Femur (tissue), 1 donor: ENCODE data around the gene CNGA2.
"Not testable (repeated sequence)": the region's sequence is repeated elsewhere in the genome, so short reads cannot be mapped to it uniquely, and the experiment has no call there.

Experiments
- DNase-seq: peaks from one replicate; pipeline ENCODE4 v3.0.0-alpha.2; 2017

Gene CNGA2

DNA sequence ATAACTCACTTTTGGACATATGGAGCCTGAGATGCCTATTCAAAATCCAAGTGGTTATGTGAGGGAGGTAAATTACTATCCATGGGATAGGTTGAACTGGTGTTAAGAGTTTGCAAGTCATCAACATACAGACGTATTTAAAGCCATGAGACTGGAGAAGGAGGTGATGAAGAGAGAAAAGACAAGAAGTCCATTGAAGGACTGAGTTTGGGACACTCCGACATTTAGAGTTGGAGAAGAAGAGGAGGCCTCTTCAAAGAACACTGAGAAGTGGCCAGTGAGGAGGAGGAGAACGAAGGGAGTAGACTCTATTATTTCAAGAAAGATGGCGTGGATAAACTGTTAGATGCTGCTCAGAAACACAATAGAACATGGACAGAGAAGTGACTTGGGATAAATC lies at the start of gene CNGA2:
Gene CNGA2 (plus strand): TSS at position 301 of the 400 bp plus-strand sequence. CDS start 3,738 bp downstream, outside the sequence.
- DNase-seq, result no peak

DNA sequence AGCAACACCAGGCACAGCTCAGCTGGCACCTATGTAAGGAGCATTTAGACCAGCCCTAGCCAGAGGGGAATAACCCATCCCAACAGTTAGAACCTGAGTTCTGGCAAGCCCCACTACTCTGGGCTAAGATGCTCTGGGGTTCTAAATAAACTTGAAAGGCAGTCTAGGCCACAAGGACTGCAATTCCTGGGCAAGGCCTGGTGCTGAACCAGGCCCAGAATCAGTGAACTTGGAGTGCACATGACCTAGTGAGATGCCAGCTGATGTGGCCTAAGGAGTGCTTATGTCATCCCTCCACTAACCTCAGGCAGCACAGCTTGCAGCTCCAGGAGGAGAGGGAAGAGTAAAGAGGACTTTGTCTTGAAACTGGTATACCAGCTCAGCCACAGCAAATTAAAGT lies 46.9 kb upstream of the CNGA2 start:
- no peak for DNase-seq

DNA sequence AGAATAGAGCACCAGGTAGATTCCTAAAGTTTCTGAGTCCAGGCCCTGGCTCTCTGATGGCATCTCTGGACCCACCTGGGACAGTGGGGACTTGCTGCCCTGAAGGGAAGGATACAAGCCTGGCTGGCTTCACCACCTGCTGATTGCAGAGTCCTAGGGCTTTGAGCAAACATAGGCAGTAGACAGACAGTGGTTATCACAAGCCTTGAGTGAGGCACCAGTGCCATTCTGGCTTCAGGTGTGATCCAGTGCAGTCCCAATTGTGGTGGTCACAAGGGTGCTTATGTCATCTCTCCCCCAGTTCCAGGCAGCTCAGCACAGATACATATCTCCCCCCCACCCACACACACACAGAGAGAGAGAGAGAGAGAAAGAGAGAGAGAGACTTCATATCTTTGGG lies 45.9 kb upstream of the CNGA2 start:
- DNase-seq, result no peak

DNA sequence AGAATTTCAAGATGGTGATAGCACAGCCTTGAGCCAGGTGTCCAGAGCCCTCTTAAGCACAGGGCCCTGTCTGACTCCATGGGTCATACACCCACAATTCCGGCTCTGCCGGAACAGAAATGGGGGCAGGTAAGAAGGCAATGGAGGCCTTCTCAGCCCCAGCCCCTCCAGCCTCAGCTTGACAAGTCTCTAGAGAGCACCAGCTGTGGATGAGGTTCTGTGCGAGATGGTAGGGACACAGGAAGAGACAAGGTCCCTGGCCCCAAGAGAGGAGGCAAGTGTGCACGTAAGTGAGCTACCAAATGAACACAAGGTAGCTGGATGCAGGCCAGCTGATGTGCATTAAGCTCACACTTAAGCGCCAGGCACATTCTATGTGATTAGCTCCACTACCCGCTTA lies 41.7 kb upstream of the CNGA2 start:
- DNase-seq, result no peak

DNA sequence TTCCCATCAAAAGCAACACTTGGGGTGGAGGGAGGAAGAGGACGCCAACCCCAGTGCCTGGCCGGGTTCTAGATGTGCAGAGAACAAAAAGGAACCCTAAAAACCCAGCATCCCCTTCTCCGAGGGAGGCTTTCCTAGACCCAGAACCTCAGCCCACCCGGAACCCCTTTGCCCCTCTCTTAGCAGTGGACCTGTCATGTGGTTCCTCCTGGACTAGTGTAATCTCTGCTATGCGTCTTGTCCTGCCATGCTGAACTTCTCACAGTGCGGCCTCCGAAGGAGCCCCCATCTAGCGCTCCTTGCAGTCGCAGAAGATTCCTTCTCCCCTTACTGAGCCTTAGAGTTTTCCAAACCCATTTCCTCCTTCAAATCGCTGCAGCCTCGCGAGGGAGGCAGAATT lies 40.4 kb upstream of the CNGA2 start:
- DNase-seq, result no peak

DNA sequence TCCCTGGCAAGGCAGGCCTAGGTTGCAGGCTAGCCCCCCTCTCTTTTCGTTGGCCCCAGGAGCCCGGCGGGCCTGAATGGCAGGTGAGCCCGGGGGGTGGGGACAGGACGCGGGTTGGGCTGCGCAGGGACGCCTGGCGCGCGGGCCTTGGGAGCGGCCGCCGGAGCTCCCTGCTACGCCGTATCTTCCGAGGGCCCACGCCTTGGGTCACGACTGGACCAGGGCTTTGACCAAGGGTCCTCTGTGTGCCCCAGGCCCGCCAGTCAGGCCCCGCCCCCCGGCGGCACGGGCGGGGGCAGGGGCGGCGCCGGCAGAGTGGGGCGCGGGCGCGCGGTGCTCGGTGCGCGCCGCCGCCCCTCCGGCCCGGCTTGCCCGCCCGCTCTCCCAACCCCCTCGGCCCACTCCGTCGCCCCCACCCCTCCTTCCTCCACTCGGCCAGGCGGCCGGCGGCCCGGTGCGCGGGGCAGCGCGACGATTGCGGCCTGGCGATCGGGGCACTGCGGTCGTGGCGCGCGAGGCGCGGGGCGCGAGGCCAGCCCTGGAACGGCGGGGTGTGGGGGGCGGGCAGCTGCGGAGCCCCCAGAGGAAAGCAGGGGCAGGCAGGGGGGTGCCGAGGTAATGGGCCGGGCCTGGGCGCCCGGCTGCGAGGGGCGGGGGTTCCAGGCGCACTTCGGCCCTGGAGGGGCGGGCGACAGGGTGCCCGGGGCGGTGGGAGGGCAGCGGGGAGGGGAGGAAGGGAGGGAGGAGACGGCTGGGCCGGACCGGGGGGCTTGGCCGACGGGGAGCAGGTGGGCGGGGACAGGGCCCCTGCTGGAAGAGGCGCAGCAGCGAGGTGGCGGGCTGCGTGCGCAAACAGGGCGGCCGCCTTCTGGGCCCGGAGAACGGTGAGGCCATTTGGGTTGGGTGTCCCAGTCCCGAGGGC lies 39.6 kb upstream of the CNGA2 start, which contains the start of gene PRRG3:
Gene PRRG3 (plus strand): TSS at position 798 of the 922 bp plus-strand sequence. CDS start 3,357 bp downstream, outside the sequence.
- DNase-seq, result peak; percentile 74

DNA sequence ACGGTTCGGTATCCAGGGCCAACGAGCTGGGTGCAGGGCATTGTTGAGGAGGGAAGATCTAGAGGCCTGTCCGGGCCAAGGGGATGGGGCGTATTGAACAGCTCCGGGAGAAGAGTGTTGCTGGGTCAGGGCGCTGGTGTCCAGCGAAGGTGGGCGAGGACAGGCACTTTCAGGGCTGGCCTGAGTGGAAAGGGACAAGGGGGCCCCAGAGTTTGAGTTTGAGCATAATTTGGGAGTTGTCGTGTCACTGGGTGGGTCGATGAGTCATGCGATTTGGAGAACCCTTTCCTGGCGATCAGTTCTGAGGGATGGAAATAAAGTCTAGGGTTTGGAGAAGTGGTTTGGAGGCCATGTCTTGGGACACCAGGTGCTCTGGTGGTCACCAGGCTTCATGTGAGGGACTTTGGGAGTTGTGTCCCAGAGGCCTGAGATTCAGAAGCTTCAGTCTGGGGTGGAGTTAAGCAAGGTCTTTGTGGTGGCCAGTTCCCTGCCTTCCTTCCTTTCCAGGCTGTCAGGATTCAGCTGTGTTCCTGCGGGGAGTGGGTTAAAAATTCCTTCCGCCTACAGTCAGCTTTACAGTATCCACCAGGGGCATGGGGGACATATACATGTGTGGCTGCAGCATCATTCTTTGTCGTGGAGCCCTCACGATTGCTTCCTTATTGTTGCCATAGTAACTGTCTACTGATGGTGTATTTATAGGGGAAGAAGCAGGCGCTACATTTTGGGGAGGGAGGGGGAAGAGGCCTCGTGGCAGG lies 38.8 kb upstream of the CNGA2 start:
- DNase-seq, result peak; percentile 39

DNA sequence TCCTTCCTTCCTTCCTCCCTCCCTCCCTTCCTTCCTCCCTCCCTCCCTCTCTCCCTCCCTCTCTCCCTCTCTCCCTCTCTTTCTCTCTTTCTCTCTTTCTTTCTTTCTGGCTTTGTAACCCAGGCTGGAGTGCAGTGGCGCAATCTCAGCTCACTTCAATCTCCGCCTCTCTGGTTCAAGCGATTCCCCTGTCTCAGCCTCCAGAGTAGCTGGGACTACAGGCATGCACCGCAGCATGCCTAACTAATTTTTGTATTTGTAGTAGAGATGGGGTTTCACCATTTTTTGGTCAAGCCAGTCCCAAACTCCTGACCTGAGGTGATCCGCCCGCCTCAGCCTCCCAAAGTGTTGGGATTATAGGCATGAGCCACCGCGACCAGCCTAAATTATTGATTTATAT lies 37.5 kb upstream of the CNGA2 start:
- DNase-seq, result not testable (repeated sequence)

DNA sequence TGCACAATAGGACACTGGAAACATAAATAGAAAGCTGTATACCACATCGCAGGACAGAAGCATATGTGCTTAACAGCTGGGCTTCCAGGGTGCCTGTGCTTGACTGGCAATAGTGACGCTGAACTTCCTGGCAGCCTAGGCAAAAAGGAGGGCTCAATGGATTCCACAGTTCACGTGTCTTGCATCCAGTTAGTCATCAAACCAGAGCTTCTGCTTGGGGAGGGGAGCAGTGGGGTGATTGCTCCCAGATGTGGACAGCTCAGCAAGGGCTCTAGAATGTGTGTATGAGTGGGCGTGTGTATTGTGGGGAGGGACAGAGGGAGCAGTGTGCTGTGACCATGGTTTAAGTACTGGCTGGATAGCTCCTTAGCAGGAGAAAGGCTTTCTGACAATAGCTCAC lies 37.0 kb upstream of the CNGA2 start:
- peak; percentile 87 for DNase-seq

DNA sequence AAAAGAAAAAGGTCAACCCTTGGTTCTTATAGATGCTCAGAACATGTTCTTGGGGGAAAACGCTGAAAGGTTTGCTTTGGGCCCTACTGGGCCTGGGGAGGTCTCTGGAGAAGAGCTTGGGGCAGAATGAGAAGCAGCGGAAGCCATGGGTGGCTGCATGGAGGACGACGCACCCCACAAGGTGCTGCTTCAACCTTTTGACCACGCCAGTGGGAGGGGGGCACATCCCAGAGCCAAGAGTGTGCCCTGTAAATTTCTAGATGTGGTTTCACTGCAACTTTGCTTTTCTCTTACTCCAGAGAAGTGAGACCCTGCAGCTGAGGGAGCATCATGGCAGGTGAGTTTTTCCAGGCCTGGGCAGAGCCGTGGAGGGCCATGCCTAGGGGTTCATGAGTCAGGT lies 36.1 kb upstream of the CNGA2 start:
- DNase-seq, result no peak

DNA sequence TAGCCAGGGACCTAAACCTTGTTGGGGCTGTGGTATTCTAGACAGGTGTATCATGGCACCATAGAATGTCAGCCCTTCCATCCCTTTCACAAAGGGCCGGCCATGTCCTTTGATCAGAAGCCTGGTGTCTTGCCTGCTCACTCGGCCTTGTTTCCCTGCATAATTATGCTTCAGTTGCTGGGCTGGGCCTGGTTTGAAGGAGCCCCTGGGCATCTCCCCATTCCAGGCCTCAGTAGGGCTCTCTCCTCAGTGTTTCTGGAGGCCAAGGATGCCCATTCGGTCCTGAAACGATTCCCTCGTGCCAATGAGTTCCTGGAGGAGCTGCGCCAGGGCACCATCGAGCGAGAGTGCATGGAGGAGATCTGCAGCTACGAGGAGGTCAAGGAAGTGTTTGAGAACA lies 34.8 kb upstream of the CNGA2 start:
- DNase-seq, result no peak

DNA sequence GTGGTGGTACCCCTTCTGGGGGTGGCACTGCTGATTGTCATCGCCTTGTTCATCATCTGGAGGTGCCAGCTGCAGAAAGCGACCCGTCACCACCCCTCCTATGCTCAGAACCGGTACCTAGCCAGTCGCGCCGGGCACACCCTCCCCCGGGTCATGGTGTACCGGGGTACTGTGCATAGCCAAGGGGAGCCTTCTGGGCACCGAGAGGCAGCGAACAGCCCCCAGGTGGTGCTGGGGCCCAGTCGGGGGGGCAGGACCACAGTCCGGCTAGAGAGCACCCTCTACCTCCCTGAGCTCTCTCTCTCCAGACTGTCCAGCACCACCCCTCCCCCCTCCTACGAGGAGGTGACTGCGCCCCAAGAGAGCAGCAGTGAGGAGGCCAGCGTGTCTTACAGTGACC lies 34.0 kb upstream of the CNGA2 start:
- DNase-seq, result no peak

DNA sequence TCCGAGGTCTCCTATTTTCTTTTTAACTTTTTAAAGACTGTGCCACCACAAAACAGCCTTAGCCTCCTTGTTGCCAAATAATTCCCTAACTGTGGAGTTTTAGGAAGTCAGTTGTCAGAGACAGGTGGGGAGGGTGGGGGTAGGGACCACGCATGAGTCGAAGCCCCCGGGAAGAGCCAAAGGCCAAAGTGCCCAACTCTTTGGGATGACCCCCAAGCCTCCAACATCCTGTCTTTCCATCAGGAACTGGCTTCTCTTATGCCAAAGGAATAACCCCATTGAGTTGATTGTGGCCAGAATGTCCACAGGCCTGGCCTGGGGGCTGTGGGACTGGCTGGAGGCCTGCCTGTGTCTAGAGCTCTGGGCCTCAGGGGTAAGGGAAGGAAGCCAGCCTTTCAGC lies 33.5 kb upstream of the CNGA2 start:
- no peak for DNase-seq

DNA sequence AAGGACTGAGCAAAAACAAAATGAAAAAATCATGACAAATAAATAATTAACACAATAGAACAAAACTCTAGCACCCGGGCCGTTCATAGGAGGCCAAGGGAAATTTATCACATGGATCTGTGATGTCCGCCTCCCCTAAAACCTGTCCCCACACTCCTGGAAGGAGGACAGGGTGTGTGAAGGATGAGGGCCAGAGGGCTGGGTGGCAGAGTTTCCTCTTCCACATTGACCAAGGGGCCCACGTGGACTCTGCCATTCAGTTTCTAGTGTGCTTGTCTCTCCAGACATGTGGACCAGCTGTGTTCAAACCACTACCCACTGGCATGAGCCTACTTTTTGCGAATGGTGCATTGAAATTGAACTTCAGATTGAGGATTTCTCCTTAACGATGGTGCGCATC lies 33.0 kb upstream of the CNGA2 start:
- DNase-seq, result no peak

DNA sequence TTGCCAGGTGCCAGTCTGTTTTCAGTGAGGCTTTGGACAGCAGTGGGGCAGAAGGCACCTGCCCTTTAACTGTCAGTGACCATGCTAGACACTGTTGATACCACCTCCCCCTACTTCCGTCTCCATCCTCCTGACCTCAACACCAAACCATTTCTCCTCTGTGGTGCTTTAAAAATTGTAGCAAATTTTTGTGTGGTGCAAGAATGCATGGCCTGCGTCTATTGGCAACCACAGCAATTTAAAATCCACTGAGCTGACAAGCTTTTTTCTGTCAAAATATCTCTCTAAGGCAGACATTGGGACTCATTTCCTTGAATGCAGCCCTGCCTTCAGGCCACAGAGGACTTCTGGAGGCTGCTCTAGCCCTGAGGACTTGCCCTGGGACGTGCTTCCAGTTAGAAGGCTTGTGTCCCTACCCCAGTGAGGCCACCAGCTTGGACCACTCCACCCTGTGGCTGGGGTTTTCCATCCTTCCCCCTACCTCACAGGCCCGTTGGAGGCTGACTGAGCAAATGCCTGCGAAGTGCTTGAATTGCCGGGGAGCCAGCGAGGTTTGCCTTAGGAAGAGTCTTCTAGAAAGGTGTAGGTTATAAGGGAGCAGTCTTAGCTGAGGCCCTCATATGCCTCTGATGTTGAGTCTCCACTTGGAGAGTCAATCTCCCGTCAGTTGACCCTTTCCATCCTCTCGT lies 32.4 kb upstream of the CNGA2 start:
- DNase-seq, result no peak

DNA sequence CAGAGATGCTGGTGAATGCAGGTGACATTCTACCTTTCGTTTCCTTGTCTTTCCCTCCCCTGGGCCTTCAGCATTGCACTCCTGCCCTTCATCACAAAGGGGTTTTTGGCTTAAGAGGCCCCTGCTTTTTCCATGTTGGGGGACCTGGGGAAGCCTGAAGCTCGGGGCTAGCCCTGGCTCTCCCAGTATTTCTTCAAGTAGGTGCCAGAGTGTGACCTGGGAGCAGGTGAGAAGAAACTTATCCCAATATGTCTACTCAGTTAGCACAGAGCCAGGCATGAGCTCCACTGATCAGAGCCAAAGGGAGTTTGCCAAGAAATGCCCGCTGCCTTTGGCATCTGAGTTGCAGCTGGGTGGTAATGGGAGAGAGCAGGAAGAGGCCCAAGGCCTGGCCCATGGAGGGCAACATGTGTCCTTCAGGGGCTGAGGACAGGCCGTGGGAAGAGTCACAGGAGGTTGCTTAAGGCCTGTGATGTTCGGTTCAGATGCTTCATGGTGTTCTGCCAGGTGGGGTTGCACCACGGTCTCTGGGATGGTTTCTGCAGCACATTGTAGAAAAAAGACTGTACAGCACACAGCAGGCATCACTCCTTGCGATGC lies 31.7 kb upstream of the CNGA2 start:
- peak; percentile 20 for DNase-seq

DNA sequence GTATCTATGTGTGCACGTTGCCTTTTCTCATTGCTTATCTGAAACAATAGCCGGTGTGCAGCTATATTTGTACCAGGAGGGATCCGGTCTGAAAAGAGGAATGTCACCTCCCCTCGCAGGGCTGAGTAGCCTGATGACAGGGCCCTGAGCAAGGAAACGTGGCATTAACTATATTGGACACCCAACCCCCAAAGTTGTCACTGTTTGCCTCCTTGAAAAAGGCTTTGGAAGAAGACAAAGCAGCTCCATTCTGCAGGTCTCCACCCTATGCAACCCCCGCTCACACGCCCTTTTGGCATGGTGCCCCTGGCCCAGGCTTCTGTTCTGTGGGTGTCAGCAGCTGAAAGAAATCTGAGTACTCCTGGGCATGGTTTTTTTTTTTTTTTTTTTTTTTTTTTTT lies 31.1 kb upstream of the CNGA2 start:
- peak; percentile 85 for DNase-seq

DNA sequence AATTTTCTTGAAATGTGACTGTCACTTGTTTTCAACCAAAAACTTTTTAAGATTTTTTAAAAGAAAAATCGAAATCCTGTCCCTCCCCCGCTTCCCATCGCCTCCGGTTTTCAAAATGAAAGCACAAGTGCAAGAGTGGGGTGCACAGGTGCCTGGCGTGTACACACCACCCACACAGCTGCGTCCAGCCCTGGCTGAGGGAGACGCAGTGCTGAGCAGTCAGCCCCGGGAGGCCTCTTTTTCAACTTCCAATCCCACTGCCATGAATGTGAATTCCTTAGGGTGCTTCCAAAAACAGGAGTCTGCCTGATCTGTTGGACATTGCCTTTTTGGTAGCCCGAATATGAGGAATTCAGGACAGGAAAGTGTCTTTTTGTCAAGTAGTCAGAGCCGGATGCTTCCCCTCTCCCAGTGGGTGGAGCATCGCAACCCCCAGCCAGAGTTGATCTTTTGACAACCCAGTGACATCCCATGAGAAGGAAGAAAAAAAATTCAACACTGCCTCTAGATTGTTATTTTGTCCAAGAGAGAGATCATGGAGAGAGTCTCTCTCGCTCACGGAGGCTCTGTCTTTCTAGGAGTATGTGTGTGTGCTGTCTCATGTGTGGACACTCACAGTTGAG lies 30.4 kb upstream of the CNGA2 start:
- peak; percentile 29 for DNase-seq

DNA sequence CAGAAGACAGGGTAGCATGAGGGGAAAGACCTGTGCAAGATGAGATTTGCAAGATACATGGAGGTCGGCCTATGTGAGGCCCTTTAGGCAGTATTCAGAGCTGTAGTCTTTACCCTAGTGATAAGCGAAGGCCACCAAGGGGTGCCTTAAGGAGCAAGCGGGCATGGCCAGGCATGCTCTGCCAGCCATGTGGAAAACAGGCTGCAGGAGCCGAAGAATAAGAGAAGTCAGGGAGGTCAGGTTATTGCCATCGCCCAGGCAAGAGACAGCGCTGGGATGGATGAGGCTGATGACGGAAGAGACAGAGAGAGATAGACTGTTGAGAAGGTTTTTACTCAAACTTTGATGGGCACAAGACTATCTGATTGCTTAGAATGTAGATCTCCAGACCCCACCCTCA lies 25.7 kb upstream of the CNGA2 start:
- no peak for DNase-seq

DNA sequence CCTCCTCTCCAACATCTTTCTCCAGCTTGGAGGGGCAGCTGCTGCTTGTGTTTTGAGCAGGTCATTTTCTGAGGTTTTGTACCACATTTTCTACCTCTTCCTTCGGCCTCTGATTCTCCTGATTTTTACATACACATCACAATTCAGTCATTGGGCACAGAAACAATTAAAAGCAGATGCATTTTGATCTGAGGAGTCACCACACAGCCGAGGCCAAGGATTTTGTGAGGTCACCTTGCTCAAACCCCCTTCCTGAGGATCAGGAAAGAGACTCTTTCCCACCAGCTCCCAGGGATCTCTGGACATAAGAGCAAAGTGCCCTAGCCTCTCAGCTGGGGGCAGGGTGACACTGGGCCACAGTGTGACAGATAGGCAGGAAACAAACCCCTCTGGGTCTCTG lies 24.1 kb upstream of the CNGA2 start:
- DNase-seq, result no peak

DNA sequence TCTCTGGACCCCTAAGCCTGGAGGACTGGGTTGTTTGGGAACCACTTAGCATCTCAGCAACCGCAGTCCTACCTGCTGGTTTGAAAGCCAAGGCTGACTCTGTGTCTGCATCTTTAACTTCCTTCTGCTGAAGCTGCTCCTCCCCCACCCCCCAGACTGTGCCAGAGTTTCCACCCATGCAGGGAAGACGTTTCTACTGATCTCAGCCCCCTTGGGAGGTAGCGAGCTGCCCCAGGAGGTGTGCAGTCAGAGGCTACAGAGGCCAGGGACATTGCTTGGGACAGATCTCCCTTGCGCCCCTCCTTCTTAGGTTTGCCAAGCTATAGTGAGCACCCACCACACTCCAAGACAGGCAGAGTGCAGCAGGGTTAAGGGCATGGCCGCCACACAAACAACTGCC lies 23.4 kb upstream of the CNGA2 start:
- no peak for DNase-seq

DNA sequence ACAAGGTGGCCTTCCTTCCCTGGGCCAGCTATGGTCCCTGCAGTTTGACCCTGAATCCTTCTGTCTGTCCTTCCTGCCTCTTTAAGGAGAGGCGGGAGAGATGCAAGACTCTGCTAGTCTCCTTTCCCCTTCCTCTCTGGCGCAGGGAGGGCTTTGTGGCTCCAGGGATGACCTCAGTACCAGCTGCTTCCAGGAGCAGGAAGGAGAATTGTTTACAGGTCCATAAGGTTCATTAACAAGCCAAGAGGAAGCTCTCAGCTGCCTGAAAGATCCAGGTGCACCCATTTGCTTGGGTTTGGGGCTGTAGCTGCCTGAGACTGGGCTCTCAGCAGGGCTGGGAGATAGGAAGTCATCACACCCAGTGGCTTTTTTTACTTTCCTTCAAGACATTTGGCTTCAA lies 22.8 kb upstream of the CNGA2 start:
- peak; percentile 75 for DNase-seq

DNA sequence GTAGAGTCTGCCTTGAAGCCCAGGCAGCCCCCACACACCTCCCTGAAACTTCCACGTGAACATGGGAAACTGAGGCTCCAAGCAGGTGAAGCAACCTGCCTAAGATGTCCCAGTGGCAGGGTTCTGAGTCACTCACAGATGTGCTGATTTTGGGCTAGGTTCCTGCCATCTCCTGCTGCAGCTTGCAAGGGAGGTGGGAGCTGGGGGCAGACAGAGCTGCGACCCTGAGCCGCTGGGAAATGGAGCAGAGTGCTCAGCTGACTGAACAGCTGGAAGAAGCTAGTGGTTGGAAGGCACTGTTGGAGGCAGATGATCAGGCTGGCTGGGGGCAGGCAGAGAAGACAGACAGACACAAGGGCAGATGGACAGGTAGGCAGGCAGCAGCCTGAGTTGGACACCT lies 22.3 kb upstream of the CNGA2 start:
- peak; percentile 18 for DNase-seq
